Gastroesophageal sphincter (tissue), 4 donors: ENCODE measurements around the gene FHOD3. TPM values are rescaled to one million over a fixed set of nuclear protein-coding genes. Genes with fewer than 3 reads are reported as not detected.

ENCODE experiments used
- ATAC-seq: fragments of 150-250 bp; one replicate; pipeline ENCODE4 v1.9.1; 2016; ENCODE audit warnings: mild to moderate bottlenecking, moderate library complexity
- H3K27ac ChIP-seq, 4 donors: fragments of 200-600 bp; sonication (generic) in 3 of 4; 1 replicate in 3 of 4; 2 replicates in 1 of 4; pipeline ENCODE4 v1.5.1; 2016 to 2019
- H3K27me3 ChIP-seq: fragments of 200-600 bp; sonication (generic); one replicate; pipeline ENCODE4 v1.5.1; 2019
- H3K36me3 ChIP-seq, 2 donors: fragments of 200-600 bp; sonication (generic); one replicate each; pipeline ENCODE4 v1.5.1; 2019; ENCODE audit warnings: control low read depth in 1 of 2
- H3K4me1 ChIP-seq, 3 donors: fragments of 200-600 bp; sonication (generic); 1 replicate in 2 of 3; 2 replicates in 1 of 3; pipeline ENCODE4 v1.5.1; 2016 to 2019; ENCODE audit warnings: control low read depth in 2 of 3
- H3K4me3 ChIP-seq, 2 donors: fragments of 200-600 bp; sonication (generic); one replicate each; pipeline ENCODE4 v1.5.1; 2019; ENCODE audit warnings: mild to moderate bottlenecking in 1 of 2, moderate library complexity in 1 of 2
- H3K9me3 ChIP-seq, 3 donors: fragments of 200-600 bp; sonication (generic); one replicate each; pipeline ENCODE4 v1.5.1; 2017 to 2019; ENCODE audit warnings: control low read depth in 2 of 3
- EP300 ChIP-seq: sonication (generic); formaldehyde crosslinking; IDR thresholded peaks from one replicate; pipeline ENCODE4 v1.6.1; 2017; ENCODE audit warnings: antibody characterized with exemption, mild to moderate bottlenecking
- POLR2A ChIP-seq, 2 donors: fragments of 450-650 bp; IDR thresholded peaks; one replicate each; pipeline ENCODE4 v1.6.1; 2017; ENCODE audit warnings: antibody characterized with exemption in 2 of 2, mild to moderate bottlenecking in 2 of 2, moderate library complexity in 1 of 2
- POLR2AphosphoS5 ChIP-seq: sonication (generic); formaldehyde crosslinking; IDR thresholded peaks from one replicate; pipeline ENCODE4 v1.6.1; 2017; ENCODE audit warnings: antibody characterized with exemption
- WGBS, 2 donors: methylation state at CpG; one replicate each; pipeline ENCODE4 v1.1.5; 2018; ENCODE audit warnings: low coverage in 1 of 2; 5-methylcytosine and 5-hydroxymethylcytosine counted together
- total RNA-seq, 4 donors: library from RNA; depleted of rRNA; stranded (reverse); fragments of >200 nt; gene quantifications; one replicate each; pipeline ENCODE4 v1.1.0, GENCODE V29; 2016
- TF ChIP-seq, protein P1 (sequence below), 4 experiments: fragments of 200-600 bp in 2 of 4; fragments of 450-650 bp in 2 of 4; sonication (generic) in 1 of 4; IDR thresholded peaks; one replicate each; pipeline ENCODE4 v1.5.1; 2017 to 2019; ENCODE audit warnings: antibody characterized with exemption in 4 of 4, mild to moderate bottlenecking in 2 of 4, moderate library complexity in 2 of 4

FHOD3 gene
- total RNA-seq, 4 donors from 2014 or later, result 18.4 to 36.7 (median 30.4) TPM

GRCh38 chr18:36733150-36733549, 435.6 kb downstream of the FHOD3 start:
- H3K27me3 ChIP-seq, result no peaks in the 10 kb centered on the region
- no peak for ATAC-seq
- H3K36me3 ChIP-seq, result peaks cover 0 to 64% of the 10 kb centered on the region in 2 donors
- no peaks in the 10 kb centered on the region for H3K9me3 ChIP-seq
- H3K4me1 ChIP-seq, result peaks cover 0 to 5% (median 0%) of the 10 kb centered on the region in 3 donors
- no peak overlapping the region for H3K4me3 ChIP-seq
- 72% methylated on average over 1 of the region's 1 CpG; no CpG with 5 or more reads in 1 of the 2 donors for WGBS, 2 donors
- no peak overlapping the region for H3K27ac ChIP-seq
- TF ChIP-seq POLR2A (IDR thresholded peaks at IDR 0.05) (no peak), EP300 (no peak), POLR2AphosphoS5 (no peak)
- TF ChIP-seq, protein P1, sequence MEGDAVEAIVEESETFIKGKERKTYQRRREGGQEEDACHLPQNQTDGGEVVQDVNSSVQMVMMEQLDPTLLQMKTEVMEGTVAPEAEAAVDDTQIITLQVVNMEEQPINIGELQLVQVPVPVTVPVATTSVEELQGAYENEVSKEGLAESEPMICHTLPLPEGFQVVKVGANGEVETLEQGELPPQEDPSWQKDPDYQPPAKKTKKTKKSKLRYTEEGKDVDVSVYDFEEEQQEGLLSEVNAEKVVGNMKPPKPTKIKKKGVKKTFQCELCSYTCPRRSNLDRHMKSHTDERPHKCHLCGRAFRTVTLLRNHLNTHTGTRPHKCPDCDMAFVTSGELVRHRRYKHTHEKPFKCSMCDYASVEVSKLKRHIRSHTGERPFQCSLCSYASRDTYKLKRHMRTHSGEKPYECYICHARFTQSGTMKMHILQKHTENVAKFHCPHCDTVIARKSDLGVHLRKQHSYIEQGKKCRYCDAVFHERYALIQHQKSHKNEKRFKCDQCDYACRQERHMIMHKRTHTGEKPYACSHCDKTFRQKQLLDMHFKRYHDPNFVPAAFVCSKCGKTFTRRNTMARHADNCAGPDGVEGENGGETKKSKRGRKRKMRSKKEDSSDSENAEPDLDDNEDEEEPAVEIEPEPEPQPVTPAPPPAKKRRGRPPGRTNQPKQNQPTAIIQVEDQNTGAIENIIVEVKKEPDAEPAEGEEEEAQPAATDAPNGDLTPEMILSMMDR (IDR thresholded peaks at IDR 0.05), result no peak

DNA sequence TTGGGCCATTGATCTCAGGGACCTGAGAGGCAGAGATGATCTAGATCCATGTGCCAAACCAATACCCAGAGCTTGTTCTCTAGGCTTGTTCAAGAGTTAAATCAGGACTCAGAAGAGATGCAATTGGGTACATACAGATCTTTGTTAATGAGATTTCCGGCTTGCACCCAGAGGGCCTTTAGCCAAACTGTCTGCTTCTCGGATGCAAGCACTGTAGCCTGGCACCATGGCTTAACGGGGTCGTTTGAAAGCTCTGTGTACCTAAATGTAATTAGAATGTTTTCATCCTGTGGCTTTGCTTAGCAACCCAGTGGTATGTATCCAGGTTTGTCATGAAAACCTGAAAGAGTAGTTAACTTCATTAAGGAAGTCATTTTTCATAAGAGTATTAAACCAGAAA, 437.1 kb downstream of the FHOD3 start:
- ATAC-seq, result no peak
- Histone ChIP-seq H3K4me1 (no peaks in the 10 kb centered on the region), H3K27me3 (no peaks in the 10 kb centered on the region), H3K9me3 (no peaks in the 10 kb centered on the region), H3K27ac (no peak overlapping the region), H3K4me3 (no peak overlapping the region), H3K36me3 (peaks cover 0 to 64% of the 10 kb centered on the region in 2 donors)
- WGBS, 2 donors, result 79 to 80% methylated on average over 4 of the region's 4 CpGs
- TF ChIP-seq POLR2AphosphoS5 (no peak), POLR2A (IDR thresholded peaks at IDR 0.05) (no peak), EP300 (no peak)
- TF ChIP-seq, protein P1 (IDR thresholded peaks at IDR 0.05), result no peak

GRCh38 chr18:36735130-36735529, 437.6 kb downstream of the FHOD3 start:
- WGBS, 2 donors, result 94 to 100% methylated on average over 2 of the region's 2 CpGs
- no peak overlapping the region for H3K27ac ChIP-seq
- H3K36me3 ChIP-seq, result peaks cover 0 to 64% of the 10 kb centered on the region in 2 donors
- TF ChIP-seq POLR2AphosphoS5 (no peak), POLR2A (IDR thresholded peaks at IDR 0.05) (no peak), EP300 (no peak)
- TF ChIP-seq, protein P1 (IDR thresholded peaks at IDR 0.05), result no peak
- H3K4me1 ChIP-seq, result no peaks in the 10 kb centered on the region
- no peaks in the 10 kb centered on the region for H3K9me3 ChIP-seq
- no peak for ATAC-seq
- no peak overlapping the region for H3K4me3 ChIP-seq
- no peaks in the 10 kb centered on the region for H3K27me3 ChIP-seq

DNA sequence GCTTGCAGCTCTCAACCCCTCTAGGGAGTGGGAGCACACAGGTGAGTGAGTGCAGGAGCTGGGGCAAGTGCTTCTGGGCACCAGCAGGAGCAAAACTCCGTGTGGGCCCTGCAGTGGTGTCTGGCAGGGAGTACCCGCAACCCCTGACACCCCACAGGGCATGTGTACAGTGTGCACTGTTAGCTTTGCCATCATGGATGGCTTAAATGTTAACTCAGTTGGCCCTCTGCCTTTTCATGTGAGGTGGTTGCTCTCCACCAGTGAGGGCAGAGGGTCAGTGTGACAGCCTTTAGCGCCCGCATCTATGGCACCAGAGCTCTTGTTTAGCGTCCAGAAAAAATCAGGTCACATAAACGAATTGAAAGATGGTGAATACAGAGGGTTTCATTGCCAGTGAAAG, 438.6 kb downstream of the FHOD3 start:
- TF ChIP-seq POLR2AphosphoS5, result no peak
- no peak for TF ChIP-seq POLR2A (IDR thresholded peaks at IDR 0.05)
- no peak for TF ChIP-seq EP300
- TF ChIP-seq, protein P1 (IDR thresholded peaks at IDR 0.05), result no peak
- Histone ChIP-seq H3K36me3 (peaks cover 0 to 64% of the 10 kb centered on the region in 2 donors), H3K4me3 (no peak overlapping the region), H3K9me3 (no peaks in the 10 kb centered on the region), H3K4me1 (no peaks in the 10 kb centered on the region), H3K27ac (no peak overlapping the region), H3K27me3 (no peaks in the 10 kb centered on the region)
- WGBS, 2 donors, result 96 to 100% methylated on average over 2 to 4 of the region's 6 CpGs
- ATAC-seq, result no peak

DNA sequence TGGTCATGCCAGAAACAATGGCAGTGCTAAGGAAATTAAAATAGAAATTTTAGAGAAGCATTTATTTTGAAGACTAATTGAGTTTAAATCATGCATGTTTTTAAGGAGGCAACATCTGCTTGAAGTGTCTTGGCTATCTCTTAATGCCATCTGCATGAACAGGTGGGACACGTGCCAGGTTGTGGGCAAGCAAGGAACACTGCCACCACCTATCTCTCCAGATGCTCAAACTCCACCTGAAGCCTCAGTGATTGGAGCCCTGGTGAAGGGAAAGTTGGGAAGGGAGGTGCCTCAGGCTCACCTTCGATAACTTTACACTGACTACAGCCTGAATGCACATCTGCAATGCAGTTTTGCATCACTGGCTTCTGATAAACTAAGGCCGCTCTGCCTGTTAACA, 439.8 kb downstream of the FHOD3 start:
- 83 to 88% methylated on average over 2 to 3 of the region's 3 CpGs for WGBS, 2 donors
- H3K4me1 ChIP-seq, result no peaks in the 10 kb centered on the region
- H3K27me3 ChIP-seq, result no peaks in the 10 kb centered on the region
- no peak overlapping the region for H3K27ac ChIP-seq
- peaks cover 0 to 65% of the 10 kb centered on the region in 2 donors for H3K36me3 ChIP-seq
- no peaks in the 10 kb centered on the region for H3K9me3 ChIP-seq
- TF ChIP-seq, protein P1 (IDR thresholded peaks at IDR 0.05), result no peak
- no peak for TF ChIP-seq POLR2AphosphoS5
- no peak for TF ChIP-seq EP300
- no peak for TF ChIP-seq POLR2A (IDR thresholded peaks at IDR 0.05)
- no peak overlapping the region for H3K4me3 ChIP-seq
- no peak for ATAC-seq
